Tracheal epithelial cell (primary cell): ENCODE results near the gene MYH7. TPM values are rescaled to one million over a fixed set of nuclear protein-coding genes. Genes with fewer than 3 reads are reported as not detected.

Source experiments
- total RNA-seq: library from RNA; depleted of rRNA; stranded (reverse); fragments of >200 nt; gene quantifications from 2 replicates; pipeline ENCODE4 v1.2.1, GENCODE V29; 2014

The MYH7 gene
- under 0.01 TPM in 1 of 2 replicates, not detected in the other for total RNA-seq

GRCh38 chr14:23435543-23436326 lies at the start of gene MYH7:
Gene MYH7, minus strand, starts transcription at chr14:23435660. Its CDS starts 1,928 bp downstream, at chr14:23433732.

GRCh38 chr14:23469127-23469905 lies 33.9 kb upstream of the MYH7 start, which contains the start of gene NGDN:
Gene NGDN, plus strand, starts transcription at chr14:23469703. Its CDS starts 13 bp downstream, at chr14:23469716.

GRCh38 chr14:23407516-23408306 lies 27.7 kb downstream of the MYH7 start, which contains the start of gene MYH6:
Gene MYH6, minus strand, starts transcription at chr14:23408273. Its CDS starts 1,050 bp downstream, at chr14:23407223.

GRCh38 chr14:23376482-23377197 lies 58.8 kb downstream of the MYH7 start, which contains the start of gene CMTM5:
Gene CMTM5, plus strand, starts transcription at chr14:23377046. Its CDS starts 206 bp downstream, at chr14:23377252.

GRCh38 chr14:23372509-23372908 lies 63.0 kb downstream of the MYH7 start, which contains the start of gene IL25:
Gene IL25, plus strand, starts transcription at chr14:23372809.

GRCh38 chr14:23365036-23365731 lies 70.3 kb downstream of the MYH7 start, which contains the start of gene EFS:
Gene EFS, minus strand, starts transcription at chr14:23365172. Its CDS starts 147 bp downstream, at chr14:23365025.

Other genes starting within 250 kb of the MYH7 start
- not detected in 2 replicates for gene RNF212B, start 197.7 kb downstream of the MYH7 start, total RNA-seq
- 7.2 and 8.2 TPM in 2 replicates for gene HOMEZ, start 149.5 kb downstream of the MYH7 start, total RNA-seq
- gene PPP1R3E, start 132.8 kb downstream of the MYH7 start, total RNA-seq, result 3.1 and 3.4 TPM in 2 replicates
- gene BCL2L2, start 128.8 kb downstream of the MYH7 start, total RNA-seq, result 16.8 and 21.2 TPM in 2 replicates
- gene PABPN1, start 114.2 kb downstream of the MYH7 start, total RNA-seq, result 54.8 and 64.1 TPM in 2 replicates
- 1.5 and 8.7 TPM in 2 replicates for gene SLC22A17, start 82.8 kb downstream of the MYH7 start, total RNA-seq
- gene EFS, start 70.5 kb downstream of the MYH7 start, total RNA-seq, result 6.3 and 7.7 TPM in 2 replicates
- gene IL25, start 62.9 kb downstream of the MYH7 start, total RNA-seq, result not detected in 2 replicates
- not detected in 2 replicates for gene CMTM5, start 58.6 kb downstream of the MYH7 start, total RNA-seq
- not detected in 2 replicates for gene MYH6, start 27.4 kb downstream of the MYH7 start, total RNA-seq
- gene NGDN, start 34.0 kb upstream of the MYH7 start, total RNA-seq, result 50.1 and 75.9 TPM in 2 replicates
- under 0.01 and 0.24 TPM in 2 replicates for gene ZFHX2, start 116.1 kb upstream of the MYH7 start, total RNA-seq
- gene THTPA, start 120.6 kb upstream of the MYH7 start, total RNA-seq, result 5.5 and 6.7 TPM in 2 replicates
- gene AP1G2, start 132.1 kb upstream of the MYH7 start, total RNA-seq, result 37.3 and 56.4 TPM in 2 replicates
- gene JPH4, start 143.1 kb upstream of the MYH7 start, total RNA-seq, result not detected in 2 replicates
- not detected in 2 replicates for gene DHRS2, start 200.7 kb upstream of the MYH7 start, total RNA-seq